ENCODE measurements around the gene TMEM255B.

TMEM255B gene

DNA sequence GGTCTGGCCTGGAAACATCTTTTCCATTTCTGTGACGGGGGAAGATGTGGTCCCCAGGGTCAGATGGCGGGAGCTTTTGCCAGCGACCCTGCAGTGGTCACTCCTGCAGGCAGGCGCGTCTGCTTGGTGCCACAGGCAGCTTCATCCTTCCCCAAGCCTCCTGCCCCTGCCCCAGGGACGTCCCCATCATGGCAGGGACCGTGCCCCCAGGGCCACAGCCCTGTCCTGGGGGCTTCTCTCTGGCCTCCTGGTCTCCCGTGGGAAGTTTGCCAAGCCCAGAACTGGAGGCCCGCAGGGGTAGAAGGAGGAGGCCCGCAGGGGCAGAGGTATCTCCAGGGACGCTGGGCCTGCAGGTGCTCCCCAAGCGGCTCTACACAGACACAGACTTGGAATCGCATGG is 47.5 kb downstream of the TMEM255B start:
- DNase-seq: no peak

DNA sequence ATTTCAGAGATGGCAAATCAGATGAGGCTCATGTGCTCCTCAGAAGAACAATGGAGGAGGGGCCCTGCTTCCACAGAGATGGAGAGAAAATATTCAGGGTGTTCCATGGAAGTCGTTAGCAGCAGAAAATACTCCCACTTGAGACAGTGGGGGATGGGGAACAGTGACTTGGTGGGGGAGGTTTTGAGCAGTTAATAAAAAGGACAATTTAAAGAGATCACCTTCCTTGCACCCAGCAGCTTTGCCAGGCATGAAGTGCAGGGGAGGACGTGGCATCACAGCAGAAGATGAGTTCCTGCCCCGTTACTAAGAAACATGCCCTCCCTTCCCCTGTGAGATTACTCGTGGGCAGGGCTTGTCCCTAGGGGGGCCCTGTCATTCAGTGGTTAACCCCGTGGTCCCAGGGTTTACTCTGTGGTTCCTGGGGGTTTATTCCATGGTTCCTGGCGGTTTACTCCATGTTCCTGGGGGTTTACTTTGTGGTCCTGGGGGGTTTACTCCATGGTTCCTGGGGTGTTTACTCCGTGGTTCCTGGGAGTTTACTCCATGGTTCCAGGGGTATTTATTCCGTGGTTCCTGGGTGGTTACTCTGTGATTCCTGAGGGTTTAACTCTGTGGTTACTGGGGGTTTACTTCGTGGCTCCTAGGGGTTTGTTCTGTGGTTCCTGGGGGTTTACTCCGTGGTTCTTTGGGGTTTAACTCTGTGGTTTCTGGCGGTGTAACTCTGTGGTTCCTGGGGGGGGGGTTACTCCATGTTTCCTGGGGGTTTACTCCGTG is 49.2 kb downstream of the TMEM255B start:
- DNase-seq: no peak

DNA sequence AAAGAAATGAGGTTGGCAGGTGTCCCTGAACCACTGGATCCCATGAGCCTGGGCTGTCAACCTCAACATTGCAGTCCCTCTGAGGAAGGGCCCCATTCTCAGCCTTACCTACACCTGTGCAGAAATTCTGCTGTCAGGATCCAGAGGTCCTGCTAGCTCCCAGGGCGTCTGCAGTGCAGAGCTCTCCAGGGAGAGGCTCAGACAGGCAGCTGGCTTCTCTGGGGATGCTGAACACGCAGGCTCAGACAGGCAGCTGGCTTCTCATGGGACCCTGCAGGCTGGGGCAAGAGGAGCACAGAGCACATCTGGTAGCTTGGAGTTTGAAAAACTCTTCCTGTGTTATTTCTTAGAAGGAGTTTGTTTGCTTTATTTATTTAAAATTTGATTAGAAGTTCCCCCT is 50.9 kb downstream of the TMEM255B start:
- DNase-seq: no peak

DNA sequence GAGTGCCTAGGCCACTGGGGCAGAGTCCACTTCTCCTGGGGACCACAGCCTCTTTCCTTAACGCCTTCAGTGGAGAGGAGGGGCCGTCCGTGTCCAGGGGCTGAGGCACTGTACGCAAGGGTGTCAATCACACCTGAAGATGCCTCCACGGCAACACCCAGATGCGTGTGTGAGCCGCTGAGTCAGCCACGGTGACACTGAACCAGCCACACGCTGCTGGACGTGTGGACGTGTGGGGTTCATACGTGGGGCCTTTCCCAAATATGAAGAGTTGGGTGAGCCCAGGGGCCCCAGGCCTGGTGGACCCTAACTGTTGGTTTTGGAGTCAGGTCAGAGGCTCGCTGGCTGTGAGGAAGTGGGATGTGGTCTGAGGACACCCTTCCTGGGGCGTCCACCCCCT is 51.6 kb downstream of the TMEM255B start:
- DNase-seq: no peak

DNA sequence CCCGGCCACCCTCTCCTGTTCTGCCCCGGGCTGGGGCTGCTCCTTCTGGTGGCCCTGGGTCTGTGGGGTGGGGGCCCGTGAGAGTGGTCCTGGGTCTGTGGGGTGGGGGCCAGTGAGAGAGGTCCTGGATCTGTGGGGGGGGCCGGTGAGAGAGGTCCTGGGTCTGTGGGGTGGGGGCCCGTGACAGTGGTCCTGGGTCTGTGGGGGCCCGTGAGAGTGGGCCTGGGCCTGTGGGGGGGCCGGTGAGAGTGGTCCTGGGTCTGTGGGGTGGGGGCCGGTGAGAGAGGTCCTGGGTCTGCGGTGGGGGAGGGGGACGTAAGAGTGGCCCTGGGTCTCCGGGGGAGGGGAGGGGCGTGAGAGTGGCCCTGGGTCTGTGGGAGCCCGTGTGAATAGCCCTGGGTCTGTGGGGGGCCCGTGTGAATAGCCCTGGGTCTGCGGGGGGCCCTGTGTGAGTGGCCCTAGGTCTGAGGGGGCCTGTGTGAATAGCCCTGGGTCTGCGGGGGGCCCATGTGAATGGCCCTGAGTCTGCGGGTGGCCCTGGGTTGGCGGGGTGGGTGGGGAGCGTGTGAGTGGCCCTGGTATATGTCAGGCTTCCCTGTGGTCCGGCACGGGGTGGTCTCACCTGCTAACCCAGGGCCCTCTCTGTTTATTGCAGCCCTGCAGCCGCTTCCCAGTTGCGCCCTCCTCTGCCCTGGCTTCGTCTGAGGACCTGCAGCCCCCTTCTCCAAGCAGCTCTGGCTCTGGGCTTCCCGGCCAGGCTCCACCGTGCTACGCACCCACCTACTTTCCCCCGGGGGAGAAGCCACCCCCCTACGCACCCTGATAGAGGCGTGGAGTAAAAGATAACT is 52.3 kb downstream of the TMEM255B start:
- DNase-seq: no peak

DNA sequence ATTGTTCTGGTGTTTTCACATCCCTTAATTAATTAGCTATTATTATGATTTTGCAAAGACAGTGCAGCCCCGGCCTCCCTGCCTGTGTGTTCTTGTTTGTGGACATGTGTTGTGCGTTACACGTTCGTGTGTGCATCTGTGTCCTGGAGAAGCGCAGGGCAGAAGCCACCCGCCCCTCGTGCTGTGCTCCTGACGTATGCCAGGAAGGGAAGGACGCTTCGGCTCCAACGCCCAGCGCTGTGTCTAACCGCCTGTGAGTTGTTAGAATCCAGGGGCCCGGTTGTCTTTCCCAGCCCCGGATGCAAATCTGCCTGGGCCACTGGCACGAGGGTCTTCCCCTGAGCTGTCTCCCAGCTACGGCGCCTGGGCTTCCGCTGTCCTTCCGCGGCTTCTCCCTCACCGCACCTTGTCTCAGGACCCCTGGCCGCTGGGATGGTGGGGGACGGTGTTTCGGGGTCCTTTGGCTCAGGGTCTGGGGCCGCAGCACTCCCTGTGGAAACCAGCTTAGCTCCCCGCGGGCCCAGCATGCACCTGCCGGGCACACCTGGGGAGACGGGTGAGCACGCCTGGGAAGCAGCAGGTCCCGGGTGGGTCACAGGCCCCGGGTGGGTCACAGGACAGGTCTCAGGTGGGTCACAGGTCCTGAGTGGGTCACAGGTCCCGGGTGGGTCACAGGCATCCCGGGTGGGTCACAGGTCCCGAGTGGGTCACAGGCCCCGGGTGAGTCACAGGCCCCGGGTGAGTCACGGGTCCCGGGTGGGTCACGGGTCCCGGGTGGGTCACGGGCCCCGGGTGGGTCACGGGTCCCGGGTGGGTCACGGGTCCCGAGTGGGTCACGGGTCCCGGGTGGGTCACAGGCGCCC is 53.4 kb downstream of the TMEM255B start:
- DNase-seq: no peak

DNA sequence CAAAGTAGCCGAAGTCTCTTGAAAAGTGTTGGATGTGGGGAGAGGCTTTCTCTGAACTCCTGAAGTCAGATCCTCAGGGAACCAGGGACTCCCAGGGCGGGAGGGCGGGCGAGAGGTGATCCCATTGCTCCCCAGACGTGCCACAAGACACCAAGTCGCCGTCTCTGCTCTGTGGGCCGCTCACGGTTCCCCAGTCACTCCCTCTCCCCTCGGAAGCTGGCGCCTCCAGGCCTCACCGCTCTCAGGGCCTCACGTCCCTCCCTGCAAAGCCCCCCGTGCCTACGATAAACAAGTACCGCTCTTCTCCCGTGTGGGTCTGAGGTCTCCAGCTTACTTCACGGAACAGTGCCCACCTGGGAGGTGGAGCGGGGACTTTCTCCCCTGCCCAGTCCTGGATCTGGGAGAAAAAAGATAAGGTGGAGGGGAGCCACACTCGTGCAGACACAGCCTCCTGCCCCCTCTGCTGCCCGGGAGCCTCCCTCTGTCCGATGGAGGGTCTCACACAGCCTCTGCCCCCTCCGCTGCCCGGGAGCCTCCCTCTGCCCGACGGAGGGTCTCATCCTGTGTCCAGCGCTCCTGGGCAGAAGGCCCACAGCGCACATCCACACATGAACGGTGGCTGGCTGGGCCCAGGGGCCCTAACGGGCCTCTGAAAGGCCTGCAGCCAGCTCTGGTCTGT is 54.2 kb downstream of the TMEM255B start:
- no peak for DNase-seq

DNA sequence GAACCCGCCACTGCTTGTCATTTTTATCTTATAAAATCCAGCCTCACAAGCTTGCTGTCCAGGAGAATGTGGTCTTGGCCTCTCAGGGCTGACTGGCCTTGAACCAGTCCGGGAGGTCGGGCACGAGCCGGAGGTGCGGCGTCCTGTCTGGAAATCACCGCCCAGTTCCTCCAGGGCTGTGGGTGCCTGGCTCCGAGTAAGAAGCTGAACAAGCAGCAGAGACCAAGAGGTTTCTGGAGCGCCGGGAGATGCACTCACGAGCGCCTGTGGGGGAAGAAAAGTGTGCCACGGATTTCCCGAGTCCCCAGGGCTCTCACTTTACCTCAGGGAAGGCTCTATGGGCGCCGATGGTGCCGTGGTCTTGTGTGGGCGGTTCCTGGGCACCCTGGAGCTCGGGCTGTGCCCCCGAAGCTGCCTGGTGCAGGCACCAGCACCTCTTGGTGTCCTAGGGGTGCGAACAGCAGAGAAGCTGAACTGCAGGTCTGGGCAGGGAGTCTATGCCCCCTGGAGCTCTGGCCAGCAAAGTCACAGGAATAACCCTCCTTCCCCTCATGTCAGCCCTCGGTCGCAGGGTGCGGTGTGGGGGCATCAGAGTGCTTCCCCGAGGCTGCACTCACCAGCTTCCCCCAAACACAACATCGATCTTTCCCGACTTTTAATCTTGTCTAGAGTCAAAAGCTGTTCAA is 54.9 kb downstream of the TMEM255B start:
- no peak for DNase-seq

DNA sequence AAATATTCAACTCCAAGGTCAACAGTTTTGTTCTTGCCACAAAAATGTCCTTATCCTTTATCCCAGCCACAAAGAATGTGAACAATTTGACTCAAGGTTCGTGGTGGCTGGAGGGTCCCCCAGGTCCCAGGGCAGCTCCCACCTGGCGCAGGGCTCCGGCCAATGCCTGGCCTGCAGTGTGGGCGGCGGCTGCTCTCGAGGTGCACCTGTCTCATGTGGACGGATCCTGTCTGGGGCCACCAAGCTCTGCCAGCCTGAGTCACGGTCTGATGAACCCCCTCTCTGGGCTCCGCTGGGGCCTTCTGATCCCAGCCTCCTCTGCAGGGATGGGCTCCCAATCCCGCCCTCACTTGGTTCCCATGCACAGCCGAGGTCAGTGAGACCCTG is 55.4 kb downstream of the TMEM255B start:
- no peak for DNase-seq

DNA sequence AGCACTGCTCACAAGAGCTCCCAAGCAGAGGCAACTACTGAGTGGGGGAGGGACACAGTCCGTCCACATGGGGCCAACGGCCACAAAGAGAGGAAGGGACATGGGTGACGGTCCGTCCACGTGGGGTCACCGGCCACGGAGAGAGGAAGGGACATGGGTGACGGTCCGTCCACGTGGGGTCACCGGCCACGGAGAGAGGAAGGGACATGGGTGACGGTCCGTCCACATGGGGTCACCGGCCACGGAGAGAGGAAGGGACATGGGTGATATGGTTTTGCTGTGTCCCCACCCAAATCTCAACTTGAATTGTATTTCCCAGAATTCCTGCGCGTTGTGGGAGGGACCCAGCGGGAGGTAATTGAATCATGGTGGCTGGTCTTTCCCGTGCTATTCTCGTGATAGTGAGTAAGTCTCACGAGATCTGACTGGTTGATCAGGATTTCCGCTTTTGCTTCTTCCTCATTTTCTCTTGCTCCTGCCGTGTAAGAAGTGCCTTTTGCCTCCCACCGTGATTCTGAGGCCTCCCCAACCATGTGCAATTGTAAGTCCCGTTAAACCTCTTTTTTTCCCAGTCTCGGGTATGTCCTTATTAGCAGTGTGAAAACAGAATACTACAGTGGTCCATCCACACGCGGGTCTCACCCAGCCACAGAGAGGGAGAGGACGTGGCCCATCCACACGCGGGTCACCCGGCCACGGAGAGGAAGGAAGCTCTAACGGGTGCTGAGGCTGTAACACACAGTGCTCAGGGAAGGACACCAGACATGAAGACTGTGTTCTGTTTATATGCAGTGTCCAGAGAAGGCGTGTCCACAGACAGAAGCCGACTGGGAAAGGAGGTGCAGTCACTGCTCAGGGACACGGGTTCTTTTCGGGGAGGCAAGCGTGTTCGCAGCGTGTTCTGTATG is 56.4 kb downstream of the TMEM255B start:
- no peak for DNase-seq

DNA sequence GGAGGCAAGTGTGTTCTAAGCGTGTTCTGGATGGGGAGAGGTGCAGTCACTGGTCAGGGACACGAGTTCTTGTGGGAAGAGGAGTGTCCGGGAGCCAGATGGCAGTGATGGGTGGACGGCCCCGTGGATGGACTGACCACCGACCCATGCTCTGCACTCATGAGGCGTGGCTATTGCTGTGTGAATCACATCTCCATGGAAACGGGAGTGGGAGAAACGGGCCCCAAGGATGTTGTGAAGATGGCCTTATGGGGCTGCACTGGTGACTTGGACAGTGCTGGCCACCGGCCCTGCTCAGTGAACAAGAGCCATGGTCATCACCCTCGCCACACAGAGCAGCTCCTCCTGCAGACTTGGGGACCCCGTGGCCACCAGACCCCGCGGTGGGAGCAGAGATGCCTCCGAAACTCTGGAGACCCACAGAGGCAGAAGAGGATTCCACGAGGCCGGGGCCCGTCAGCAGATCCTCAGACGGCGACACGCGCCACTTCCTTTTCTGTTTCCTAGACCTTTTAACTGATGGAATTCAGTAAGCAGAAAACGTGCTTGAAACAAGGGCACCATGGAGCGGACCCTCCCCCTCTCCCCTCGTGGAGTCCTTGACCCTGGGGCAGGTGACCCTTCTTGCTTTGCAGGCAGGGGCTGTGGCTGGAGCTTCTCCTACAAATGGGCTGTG is 57.4 kb downstream of the TMEM255B start:
- DNase-seq: no peak

DNA sequence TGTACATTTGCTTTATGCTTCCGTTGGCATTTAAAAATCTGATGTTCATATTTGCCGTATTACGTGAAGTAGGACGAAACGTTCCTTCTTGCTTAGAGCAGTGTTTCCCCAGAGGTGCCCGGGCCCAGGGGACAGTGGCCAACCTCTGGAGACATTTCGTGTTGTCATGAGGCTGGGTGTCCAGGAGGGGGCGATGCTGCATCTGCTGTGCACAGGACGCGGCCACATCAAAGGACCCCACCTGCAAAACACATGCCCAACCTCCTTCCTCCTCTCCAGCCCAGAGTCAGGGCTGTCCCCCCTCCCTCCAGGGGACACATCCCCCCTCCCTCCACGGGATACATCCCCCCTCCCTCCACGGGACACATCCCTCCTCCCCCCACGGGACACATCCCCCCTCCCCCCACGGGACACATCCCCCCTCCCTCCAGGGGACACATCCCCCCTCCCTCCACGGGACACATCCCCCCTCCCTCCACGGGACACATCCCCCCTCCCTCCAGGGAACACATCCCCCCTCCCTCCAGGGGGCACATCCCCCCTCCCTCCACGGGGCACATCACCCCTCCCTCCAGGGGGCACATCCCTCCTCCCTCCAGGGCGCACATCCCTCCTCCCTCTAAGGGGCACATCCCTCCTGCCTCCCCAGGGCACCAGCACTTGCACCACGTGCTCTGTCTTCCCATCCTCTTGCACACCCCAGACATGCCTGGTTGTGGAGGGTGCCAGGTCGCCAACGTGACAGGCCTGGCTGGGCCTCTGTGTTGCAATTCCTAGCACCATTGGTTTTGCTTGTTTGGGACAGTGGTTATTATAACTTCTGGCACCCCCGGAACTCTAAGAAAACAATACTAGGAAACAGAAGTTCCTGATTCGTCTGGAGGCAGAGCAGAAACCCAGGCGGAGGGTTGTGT is 58.2 kb downstream of the TMEM255B start:
- peak; percentile 44 to 85 (median 69) for DNase-seq

DNA sequence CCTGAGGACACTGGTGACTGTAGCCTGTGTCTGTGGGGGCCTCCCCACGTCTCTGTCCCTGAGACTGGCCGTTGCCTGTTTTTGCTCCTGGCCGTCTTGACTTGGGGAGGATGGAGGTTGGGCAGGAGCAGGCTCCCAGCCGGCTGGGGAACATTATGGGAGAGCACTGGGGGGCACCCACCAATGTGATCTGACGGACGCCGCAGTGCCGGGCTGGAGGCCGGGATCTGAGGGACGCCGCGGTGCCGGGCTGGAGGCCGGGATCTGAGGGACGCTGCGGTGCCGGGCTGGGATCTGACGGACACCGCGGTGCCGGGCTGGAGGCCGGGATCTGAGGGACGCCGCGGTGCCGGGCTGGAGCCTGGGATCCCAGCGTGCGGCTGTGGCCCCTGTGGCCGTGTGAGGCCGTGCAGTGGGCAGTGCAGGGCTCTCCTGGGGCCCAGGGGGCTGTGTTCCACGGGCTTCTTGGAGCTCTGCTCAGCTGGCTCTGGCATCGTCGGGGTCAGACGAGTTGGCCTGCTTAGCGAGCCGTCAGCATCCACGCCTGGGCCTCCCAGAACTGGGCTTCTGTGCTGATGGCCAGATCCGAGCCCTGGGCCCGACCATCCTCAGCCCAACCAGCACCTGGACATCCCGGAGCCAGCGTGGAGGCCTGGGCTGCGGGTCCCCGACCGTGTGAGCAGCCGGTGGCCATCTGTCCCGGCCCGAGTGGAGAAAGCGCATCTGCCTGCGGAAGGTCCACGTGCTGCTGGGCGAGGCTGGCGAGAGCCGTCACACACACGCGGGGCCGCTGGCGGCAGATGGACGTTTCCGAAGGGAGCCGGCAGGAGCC is 59.0 kb downstream of the TMEM255B start:
- DNase-seq: no peak

DNA sequence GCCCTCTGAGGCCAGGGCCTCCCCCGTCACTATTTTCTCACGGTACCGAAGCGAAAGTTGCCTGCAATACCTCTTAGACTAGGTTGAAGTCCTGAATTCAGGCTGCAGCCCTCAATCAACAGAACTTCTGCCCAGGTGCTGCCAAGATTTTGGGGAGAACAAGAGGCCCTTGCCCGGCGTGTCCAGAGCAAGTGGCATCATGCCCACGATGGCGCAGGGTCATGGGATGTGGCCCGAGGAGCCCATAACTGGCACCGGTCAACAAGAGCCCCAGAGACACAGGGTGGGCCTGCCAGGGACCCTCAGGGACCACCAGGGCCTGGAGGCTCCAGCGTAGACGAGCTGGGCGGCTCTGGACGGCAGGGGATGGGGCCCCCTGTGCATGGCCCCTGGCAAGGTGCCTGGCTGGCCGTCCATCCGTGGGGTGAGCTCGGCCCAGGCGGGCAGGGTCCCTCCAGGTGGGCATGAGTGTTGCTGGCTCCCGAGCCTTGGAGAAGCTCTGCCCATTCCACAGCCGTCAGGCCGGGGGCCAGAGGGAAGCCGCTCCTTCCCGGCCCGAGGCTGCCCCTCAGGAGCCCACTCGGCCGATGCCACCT is 59.8 kb downstream of the TMEM255B start:
- DNase-seq: no peak

DNA sequence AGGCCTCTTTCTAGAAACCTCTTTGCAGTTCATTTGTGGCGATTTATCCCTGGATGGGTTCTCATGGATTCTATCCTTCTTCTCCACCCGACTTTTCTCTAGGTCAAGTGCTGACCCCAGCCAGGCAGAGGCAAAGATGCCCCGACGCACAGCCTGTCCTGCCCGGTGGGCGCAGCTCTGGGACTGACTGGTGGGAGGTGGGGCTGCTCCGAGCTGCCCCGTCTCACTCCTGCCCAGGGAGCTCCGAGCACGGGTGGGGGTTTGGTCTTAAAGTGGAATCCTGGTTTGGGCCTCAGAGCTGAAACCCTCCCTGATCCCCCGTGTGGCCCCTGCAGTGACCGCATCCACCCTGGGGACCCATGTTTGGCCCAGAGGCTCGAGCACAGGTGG is 60.3 kb downstream of the TMEM255B start:
- no peak for DNase-seq

DNA sequence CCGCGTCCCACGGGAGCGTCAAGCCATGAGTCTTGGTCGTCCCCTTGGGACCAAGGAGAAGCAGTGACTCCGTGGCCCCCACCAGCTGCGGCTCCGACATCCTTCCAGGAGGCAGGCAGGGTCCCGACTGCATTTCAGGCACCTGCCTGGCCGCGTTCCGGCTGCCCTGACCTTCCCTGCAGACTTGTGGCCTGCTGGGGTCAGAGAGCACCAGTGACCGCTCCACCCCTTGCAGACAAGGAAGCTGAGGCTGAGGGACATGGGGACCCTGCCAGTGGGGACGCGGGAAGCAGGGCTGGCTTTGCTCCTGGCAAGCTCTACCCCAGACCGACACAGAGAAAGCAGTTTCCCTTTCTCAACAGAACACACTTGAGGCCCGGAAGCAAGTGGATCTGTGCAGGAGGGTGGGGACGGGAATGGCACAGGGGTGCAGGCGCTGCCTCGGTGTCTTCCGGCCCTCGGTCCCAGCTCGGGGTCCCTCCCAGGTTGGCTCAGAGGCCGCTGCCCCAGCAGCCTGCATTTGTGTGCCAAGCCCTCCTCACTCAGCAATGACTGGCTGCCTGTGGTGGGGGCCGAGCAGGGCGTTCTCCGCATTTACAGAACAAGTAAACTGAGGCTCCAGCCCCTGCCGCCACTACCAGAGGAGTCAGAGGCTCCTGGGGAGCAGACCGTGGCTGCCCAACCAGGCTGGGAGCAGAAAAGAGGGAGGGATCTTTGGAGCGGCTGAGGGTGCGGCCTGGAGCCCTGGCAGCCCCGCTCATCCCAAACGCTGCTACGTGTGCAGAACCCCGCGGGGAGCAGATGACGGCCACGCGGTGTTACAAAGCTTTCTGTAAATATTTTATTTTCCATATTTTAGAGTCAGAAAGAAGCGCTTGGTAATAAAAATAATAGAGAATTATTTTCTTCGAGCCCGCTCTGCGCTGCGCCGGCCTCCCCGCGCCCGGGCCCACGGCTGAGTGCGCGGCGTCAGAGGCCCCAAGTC is 61.0 kb downstream of the TMEM255B start:
- DNase-seq: no peak
